Adipocyte (in vitro differentiated cells): ENCODE results near the gene CFI.

Experiments used
- DNase-seq: peaks from one replicate; pipeline ENCODE4 v3.0.0-alpha.2; 2015; ENCODE audit warnings: low read depth
- H3K27me3 ChIP-seq: replicated peaks from 2 replicates; pipeline ENCODE4 v1.7.0; 2013; ENCODE audit warnings: mild to moderate bottlenecking, low read length, moderate library complexity; ENCODE audit not compliant: control insufficient read depth, insufficient read depth
- H3K36me3 ChIP-seq: 2 replicates; pipeline ENCODE4 v1.7.0; 2013; ENCODE audit warnings: low read length, mild to moderate bottlenecking, moderate library complexity; ENCODE audit not compliant: control insufficient read depth, insufficient read depth, severe bottlenecking
- H3K4me1 ChIP-seq: 2 replicates; pipeline ENCODE4 v1.7.0; 2013; ENCODE audit warnings: mild to moderate bottlenecking, low read length, moderate library complexity; ENCODE audit not compliant: control insufficient read depth, insufficient read depth
- H3K4me3 ChIP-seq: 2 replicates; pipeline ENCODE4 v1.7.0; 2013; ENCODE audit warnings: mild to moderate bottlenecking, low read length, moderate library complexity
- H3K9ac ChIP-seq: 2 replicates; pipeline ENCODE4 v1.7.0; 2013; ENCODE audit warnings: mild to moderate bottlenecking, low read length, moderate library complexity
- H3K9me3 ChIP-seq: 2 replicates; pipeline ENCODE4 v1.7.0; 2013; ENCODE audit warnings: mild to moderate bottlenecking, low read length, moderate library complexity; ENCODE audit not compliant: control insufficient read depth

Gene CFI

DNA sequence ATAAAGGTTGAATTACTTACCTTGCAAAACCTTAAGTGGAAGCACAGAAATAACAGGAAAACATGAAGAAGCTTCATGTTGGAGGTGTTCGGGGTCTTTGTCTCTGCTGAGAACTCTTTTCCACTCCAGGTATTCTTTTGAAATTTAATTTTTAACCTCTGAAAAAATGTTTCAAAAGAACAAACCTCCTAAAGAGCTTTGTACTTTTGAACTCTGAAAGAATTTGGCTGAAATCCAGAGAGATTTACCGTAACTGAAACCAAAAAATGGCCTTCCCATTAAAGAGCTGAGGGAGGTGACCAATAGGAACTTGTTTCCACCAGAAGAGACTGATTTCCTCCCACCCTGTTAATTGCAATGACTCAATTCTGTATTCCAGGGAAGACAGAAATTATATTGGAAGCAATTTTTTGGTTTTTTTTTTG lies at the start of gene CFI:
CFI (minus strand) TSS at position 105 of the 425 bp plus-strand sequence; CDS start at position 77, 28 bp downstream.
- Histone ChIP-seq H3K9me3 (peaks cover 8% of the 10 kb centered on the region), H3K27me3 (no peaks in the 10 kb centered on the region), H3K9ac (peak within 1 kb of the TSS; percentile 13), H3K4me3 (peak within 1 kb of the TSS; percentile 58), H3K36me3 (no peaks in the 10 kb centered on the region), H3K4me1 (peaks cover 16% of the 10 kb centered on the region)
- peak; percentile 79 for DNase-seq

GRCh38 chr4:109850601-109851000 lies 48.8 kb upstream of the CFI start:
- H3K4me1 ChIP-seq = no peaks in the 10 kb centered on the region
- DNase-seq = no peak
- no peak overlapping the region for H3K4me3 ChIP-seq
- H3K9me3 ChIP-seq = no peaks in the 10 kb centered on the region
- H3K36me3 ChIP-seq = no peaks in the 10 kb centered on the region
- H3K27me3 ChIP-seq = no peaks in the 10 kb centered on the region
- H3K9ac ChIP-seq = no peak overlapping the region

- DNase-seq = no peak
- Histone ChIP-seq H3K4me3 (no peak overlapping the region), H3K9me3 (no peaks in the 10 kb centered on the region), H3K36me3 (no peaks in the 10 kb centered on the region), H3K9ac (no peak overlapping the region), H3K4me1 (no peaks in the 10 kb centered on the region), H3K27me3 (no peaks in the 10 kb centered on the region)
Observed at GRCh38 chr4:109848501-109848900, 46.7 kb upstream of the CFI start.

DNA sequence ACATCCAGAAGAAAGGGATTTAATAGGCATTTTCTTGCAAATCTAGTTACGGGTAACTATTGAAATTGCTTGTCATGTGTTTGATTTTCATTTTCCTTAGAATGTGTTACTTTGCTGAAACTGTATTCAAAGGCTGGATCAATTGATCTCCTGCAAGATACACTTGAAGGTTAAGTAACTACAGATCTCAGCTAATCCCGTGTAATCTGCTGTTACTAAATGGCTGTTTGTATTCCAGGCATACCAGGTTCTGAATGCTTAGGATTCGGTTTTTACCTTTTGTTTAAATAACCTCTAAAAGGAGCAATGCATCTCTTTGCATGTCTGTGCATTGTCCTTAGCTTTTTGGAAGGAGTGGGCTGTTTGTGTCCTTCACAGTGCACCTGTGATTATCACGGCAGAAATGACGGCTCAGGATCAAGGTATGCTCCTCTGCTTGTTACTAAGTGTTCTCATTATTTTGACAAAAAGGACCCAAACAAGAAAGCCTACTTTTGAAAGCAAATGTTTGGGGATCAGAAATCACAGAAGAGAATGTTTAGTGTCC lies 46.2 kb upstream of the CFI start, which contains the start of gene LRIT3:
LRIT3 (plus strand) TSS at position 212 of the 547 bp plus-strand sequence; CDS start at position 307, 95 bp downstream.
- DNase-seq = no peak
- no peak within 1 kb of the TSS for H3K4me3 ChIP-seq
- no peak within 1 kb of the TSS for H3K9ac ChIP-seq
- no peaks in the 10 kb centered on the region for H3K27me3 ChIP-seq
- H3K4me1 ChIP-seq = no peaks in the 10 kb centered on the region
- no peaks in the 10 kb centered on the region for H3K36me3 ChIP-seq
- H3K9me3 ChIP-seq = no peaks in the 10 kb centered on the region

GRCh38 chr4:109846395-109847098 lies 44.7 kb upstream of the CFI start:
- H3K4me1 ChIP-seq = no peaks in the 10 kb centered on the region
- no peaks in the 10 kb centered on the region for H3K9me3 ChIP-seq
- no peaks in the 10 kb centered on the region for H3K36me3 ChIP-seq
- H3K9ac ChIP-seq = no peak overlapping the region
- no peaks in the 10 kb centered on the region for H3K27me3 ChIP-seq
- no peak for DNase-seq
- no peak overlapping the region for H3K4me3 ChIP-seq

- no peaks in the 10 kb centered on the region for H3K36me3 ChIP-seq
- H3K9ac ChIP-seq = no peak overlapping the region
- DNase-seq = no peak
- no peaks in the 10 kb centered on the region for H3K9me3 ChIP-seq
- no peak overlapping the region for H3K4me3 ChIP-seq
- H3K27me3 ChIP-seq = no peaks in the 10 kb centered on the region
- H3K4me1 ChIP-seq = no peaks in the 10 kb centered on the region
Observed at GRCh38 chr4:109836985-109837384, 35.2 kb upstream of the CFI start.

DNA sequence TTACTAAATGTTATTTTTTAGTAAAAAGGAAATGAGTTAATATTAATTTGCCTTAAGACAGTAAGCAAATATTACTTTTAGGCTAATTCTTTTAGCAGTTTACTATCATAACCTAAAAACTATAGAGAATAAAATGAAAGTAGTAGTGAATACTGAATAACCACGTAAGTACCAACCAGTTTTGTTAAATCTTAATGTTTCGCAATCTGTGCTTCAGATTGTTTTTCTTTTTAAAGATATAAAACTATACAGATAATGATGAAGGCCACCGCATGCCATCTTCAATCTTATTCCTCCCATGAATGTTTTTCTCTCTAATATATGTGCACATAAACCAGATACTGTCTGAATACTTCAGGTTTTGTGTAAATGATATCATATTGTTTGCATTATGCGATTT lies 32.0 kb upstream of the CFI start:
- no peaks in the 10 kb centered on the region for H3K27me3 ChIP-seq
- no peak overlapping the region for H3K4me3 ChIP-seq
- no peak overlapping the region for H3K9ac ChIP-seq
- H3K36me3 ChIP-seq = no peaks in the 10 kb centered on the region
- H3K9me3 ChIP-seq = no peaks in the 10 kb centered on the region
- H3K4me1 ChIP-seq = no peaks in the 10 kb centered on the region
- DNase-seq = no peak

DNA sequence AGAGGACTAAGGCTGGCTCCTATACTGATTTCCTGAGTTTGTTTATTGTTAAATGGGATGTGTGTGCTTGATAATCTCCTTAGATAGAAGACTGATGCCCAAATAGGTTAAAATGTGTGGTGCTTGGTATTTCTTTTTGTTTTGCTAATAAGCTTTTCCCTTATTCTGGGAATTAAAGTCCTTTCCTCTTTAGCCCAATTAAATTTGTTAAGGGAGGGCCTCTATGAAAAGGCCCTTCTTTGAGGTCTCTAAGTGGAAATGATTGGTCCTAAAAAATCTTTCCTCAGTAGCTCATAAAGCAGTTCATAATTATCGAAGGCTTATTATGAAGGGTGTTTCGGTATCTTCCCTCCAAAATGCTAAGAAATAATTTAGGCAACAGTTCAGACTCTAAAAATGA lies 25.9 kb upstream of the CFI start, which contains the start of gene RRH:
RRH (plus strand) TSS at position 301 of the 400 bp plus-strand sequence; CDS start at position 357, 56 bp downstream.
- DNase-seq = no peak
- peaks cover 29% of the 10 kb centered on the region for H3K36me3 ChIP-seq
- no peak within 1 kb of the TSS for H3K4me3 ChIP-seq

GRCh38 chr4:109826719-109827118 lies 24.9 kb upstream of the CFI start:
- H3K4me1 ChIP-seq = peaks cover 4% of the 10 kb centered on the region
- peaks cover 37% of the 10 kb centered on the region for H3K36me3 ChIP-seq
- DNase-seq = peak; percentile 75
- no peak overlapping the region for H3K4me3 ChIP-seq
- H3K9me3 ChIP-seq = no peaks in the 10 kb centered on the region
- H3K27me3 ChIP-seq = no peaks in the 10 kb centered on the region
- H3K9ac ChIP-seq = no peak overlapping the region

More for the DNA sequence above, 25.9 kb upstream of the CFI start, which contains the start of gene RRH:
- Histone ChIP-seq H3K9ac (no peak within 1 kb of the TSS), H3K27me3 (no peaks in the 10 kb centered on the region), H3K9me3 (no peaks in the 10 kb centered on the region), H3K4me1 (peaks cover 4% of the 10 kb centered on the region)

DNA sequence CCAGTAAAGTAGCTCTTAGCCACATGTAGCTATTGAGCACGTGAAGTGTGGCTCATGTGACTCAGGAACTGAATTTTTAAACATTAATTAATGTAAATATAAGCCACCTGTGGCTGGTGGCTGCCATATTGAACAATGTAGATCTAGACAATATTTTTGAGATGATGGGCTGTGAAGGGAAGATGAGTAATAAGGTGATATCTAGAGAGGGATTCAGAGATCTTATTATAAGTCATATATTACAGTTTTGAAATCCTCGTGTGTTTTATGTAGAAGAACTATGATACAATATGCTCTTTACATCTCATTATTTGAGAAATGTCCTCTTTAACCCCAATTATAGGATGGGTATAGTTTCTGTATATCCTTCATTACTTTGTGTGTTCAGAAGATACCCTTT lies 19.4 kb upstream of the CFI start:
- H3K4me1 ChIP-seq = peaks cover 21% of the 10 kb centered on the region
- peak overlapping the region; percentile 24 for H3K9ac ChIP-seq
- H3K36me3 ChIP-seq = peaks cover 50% of the 10 kb centered on the region
- H3K9me3 ChIP-seq = no peaks in the 10 kb centered on the region
- H3K27me3 ChIP-seq = no peaks in the 10 kb centered on the region
- no peak for DNase-seq
- H3K4me3 ChIP-seq = no peak overlapping the region

- no peak overlapping the region for H3K9ac ChIP-seq
- no peak overlapping the region for H3K4me3 ChIP-seq
- H3K27me3 ChIP-seq = no peaks in the 10 kb centered on the region
- DNase-seq = no peak
- H3K36me3 ChIP-seq = peaks cover 49% of the 10 kb centered on the region
- no peaks in the 10 kb centered on the region for H3K9me3 ChIP-seq
- H3K4me1 ChIP-seq = peaks cover 22% of the 10 kb centered on the region
Observed at GRCh38 chr4:109820563-109820962, 18.8 kb upstream of the CFI start.
